Heart left ventricle (tissue), 13 donors: ENCODE measurements around the gene YOD1.

Experiments
- POLR2A ChIP-seq, 2 donors: fragments of 450-650 bp; IDR thresholded peaks; one replicate each; pipeline ENCODE4 v1.6.1; 2017; ENCODE audit warnings: antibody characterized with exemption in 2 of 2, mild to moderate bottlenecking in 2 of 2, moderate library complexity in 2 of 2
- TF ChIP-seq, protein P1 (sequence below), 12 donors: fragments of 200-600 bp; sonication (generic) in 4 of 12; IDR thresholded peaks; one replicate each; pipeline versions ENCODE4 v1.5.0 to v1.8.0; 2018 to 2022; ENCODE audit warnings: antibody characterized with exemption in 12 of 12, mild to moderate bottlenecking in 5 of 12
- donor health status: ischemic (EF 13 %, LVEDD 7.1; RV severe dilation, severe dysfunction).
- donor health status: DM: no; HTN: yes; CAD: no.
- donor health status: DM: no; HTN: no; CAD: no.
- donor health status: ischemic (EF 25% LVEDD 6.9; RV normal size, moderate dysfunction).
- donor health status: ischemic (EF 25% LVEDD 5.7; RV mildly dilated, moderate dysfunction).
- donor health status: ischemic (EF 35%, LVEDD 5.7; RV mildly dilated, moderate dysfunction).
- donor health status: nonischemic (EF 11% LVEDD 7.7; RV severe dilation, severe dysfunction).
- donor health status: DM: yes; HTN: yes; CAD: no.
- donor health status: PGD.
- donor health status: ischemic (EF 29% LVEDD 5.4; RV normal size, mild dysfunction).
- donor health status: nonischemic (EF 23%, LVEDD 6.1; RV moderate dilation, normal function).

DNA sequence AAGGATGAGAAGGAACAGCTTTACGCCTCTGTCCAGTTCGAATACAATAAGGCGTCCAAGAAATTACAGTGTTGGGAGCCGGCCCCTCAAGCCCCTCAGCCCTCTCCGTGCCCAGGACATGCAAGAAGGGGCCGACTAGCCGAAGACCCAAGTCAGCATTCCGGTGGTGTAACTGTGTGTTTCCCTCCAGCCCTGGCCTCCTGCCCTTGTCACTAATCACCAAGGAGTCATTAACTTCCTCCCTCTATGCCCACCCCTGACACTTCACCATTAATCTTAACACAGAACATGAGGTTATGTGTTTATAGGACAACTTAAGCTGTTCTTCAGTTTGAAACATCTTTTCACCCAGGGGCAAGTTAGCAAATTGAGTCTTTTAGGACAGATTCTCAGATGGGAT lies 21.2 kb upstream of the YOD1 start:
- TF ChIP-seq, protein P1, sequence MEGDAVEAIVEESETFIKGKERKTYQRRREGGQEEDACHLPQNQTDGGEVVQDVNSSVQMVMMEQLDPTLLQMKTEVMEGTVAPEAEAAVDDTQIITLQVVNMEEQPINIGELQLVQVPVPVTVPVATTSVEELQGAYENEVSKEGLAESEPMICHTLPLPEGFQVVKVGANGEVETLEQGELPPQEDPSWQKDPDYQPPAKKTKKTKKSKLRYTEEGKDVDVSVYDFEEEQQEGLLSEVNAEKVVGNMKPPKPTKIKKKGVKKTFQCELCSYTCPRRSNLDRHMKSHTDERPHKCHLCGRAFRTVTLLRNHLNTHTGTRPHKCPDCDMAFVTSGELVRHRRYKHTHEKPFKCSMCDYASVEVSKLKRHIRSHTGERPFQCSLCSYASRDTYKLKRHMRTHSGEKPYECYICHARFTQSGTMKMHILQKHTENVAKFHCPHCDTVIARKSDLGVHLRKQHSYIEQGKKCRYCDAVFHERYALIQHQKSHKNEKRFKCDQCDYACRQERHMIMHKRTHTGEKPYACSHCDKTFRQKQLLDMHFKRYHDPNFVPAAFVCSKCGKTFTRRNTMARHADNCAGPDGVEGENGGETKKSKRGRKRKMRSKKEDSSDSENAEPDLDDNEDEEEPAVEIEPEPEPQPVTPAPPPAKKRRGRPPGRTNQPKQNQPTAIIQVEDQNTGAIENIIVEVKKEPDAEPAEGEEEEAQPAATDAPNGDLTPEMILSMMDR (IDR thresholded peaks at IDR 0.05): no peak
- no peak for TF ChIP-seq POLR2A (IDR thresholded peaks at IDR 0.05)
